PC-3 (cell line): Measurements from ENCODE around the gene AGAP1. TPM values are rescaled to one million over a fixed set of nuclear protein-coding genes. Genes with fewer than 3 reads are reported as not detected.

Experiments used
- ATAC-seq: fragments of 200-7000 bp; cut with Tn5 transposase; 2 replicates; pipeline ENCODE4 v1.9.1; 2020; ENCODE audit warnings: mild to moderate bottlenecking, moderate library complexity
- BruUV-seq: library from RNA; stranded (reverse); fragments of 400-500 nt; replicated peaks from 2 replicates; lab custom pipeline; 2021; lab: Mats Ljungman, UMichigan
- CTCF ChIA-PET: fragments of 300-600 bp; sonication (Branson Sonifier 250); formaldehyde crosslinking; loops from one replicate; lab custom pipeline; 2022; ENCODE audit warnings: antibody characterized with exemption; lab: Charles Lee
- POLR2A ChIA-PET: fragments of 300-600 bp; sonication (Branson Sonifier 250); formaldehyde crosslinking; loops from one replicate; lab custom pipeline; 2022; ENCODE audit warnings: antibody characterized with exemption; ENCODE audit not compliant: unreplicated experiment; lab: Charles Lee
- DNase-seq: peaks from one replicate; pipeline ENCODE4 v3.0.0-alpha.2; 2015
- H2AFZ ChIP-seq: fragments of 300-600 bp; sonication (generic); 2 replicates; pipeline ENCODE4 v1.6.0; 2016; ENCODE audit warnings: antibody characterized with exemption, low read length
- H3F3A ChIP-seq: fragments of 300-600 bp; sonication (generic); one replicate; pipeline ENCODE4 v1.6.0; 2017; ENCODE audit warnings: antibody characterized with exemption, low read length, control low read depth, mild to moderate bottlenecking; ENCODE audit not compliant: unreplicated experiment
- H3K27ac ChIP-seq: fragments of 300-600 bp; sonication (generic); 2 replicates; pipeline ENCODE4 v1.5.1; 2016; ENCODE audit warnings: mild to moderate bottlenecking, low read length
- H3K27me3 ChIP-seq: fragments of 300-600 bp; sonication (generic); 2 replicates; pipeline ENCODE4 v1.6.1; 2016; ENCODE audit warnings: low read length, mixed read lengths
- H3K36me3 ChIP-seq: fragments of 300-600 bp; sonication (generic); 2 replicates; pipeline ENCODE4 v1.6.1; 2016; ENCODE audit warnings: low read depth, mixed run types, low read length, mixed read lengths
- H3K4me1 ChIP-seq: fragments of 300-600 bp; sonication (generic); 2 replicates; pipeline ENCODE4 v1.5.1; 2016; ENCODE audit warnings: low read length; ENCODE audit not compliant: insufficient read depth
- H3K4me2 ChIP-seq: fragments of 300-600 bp; sonication (generic); 2 replicates; pipeline ENCODE4 v1.6.0; 2016; ENCODE audit warnings: low read length
- H3K4me3 ChIP-seq: fragments of 300-600 bp; sonication (generic); 2 replicates; pipeline ENCODE4 v1.5.1; 2016; ENCODE audit warnings: mild to moderate bottlenecking, low read length, mixed read lengths
- H3K79me2 ChIP-seq: fragments of 300-600 bp; sonication (generic); 2 replicates; pipeline ENCODE4 v1.6.1; 2017; ENCODE audit warnings: low read length, mixed read lengths
- H3K9ac ChIP-seq: fragments of 300-600 bp; sonication (generic); 2 replicates; pipeline ENCODE4 v1.6.0; 2016; ENCODE audit warnings: mild to moderate bottlenecking, low read length
- H3K9me2 ChIP-seq: fragments of 300-600 bp; sonication (generic); replicated peaks from 2 replicates; pipeline ENCODE4 v1.6.1; 2016; ENCODE audit warnings: mixed run types, low read length, mixed read lengths
- H3K9me3 ChIP-seq: fragments of 300-600 bp; sonication (generic); 2 replicates; pipeline ENCODE4 v1.6.1; 2016; ENCODE audit warnings: low read length, mixed read lengths
- H4K20me1 ChIP-seq: fragments of 300-600 bp; sonication (generic); 2 replicates; pipeline ENCODE4 v1.6.1; 2016; ENCODE audit warnings: low read length, mixed read lengths
- EZH2 ChIP-seq: fragments of 300-600 bp; sonication (generic); IDR thresholded peaks from one replicate; pipeline ENCODE4 v1.6.1; 2017; ENCODE audit warnings: antibody characterized with exemption, mild to moderate bottlenecking, low read length; ENCODE audit not compliant: unreplicated experiment
- EZH2phosphoT487 ChIP-seq: fragments of 300-600 bp; sonication (generic); IDR thresholded peaks from 2 replicates; pipeline ENCODE4 v1.6.1; 2018; ENCODE audit warnings: mild to moderate bottlenecking, antibody characterized with exemption, low read length, borderline replicate concordance
- intact Hi-C: fragments of 100-400 bp; cut with micrococcal nuclease; formaldehyde crosslinking; loops from 2 replicates; pipeline ENCODE4 v1.9.0; 2023
- total RNA-seq: library from RNA; depleted of rRNA; stranded (reverse); fragments of >200 nt; gene quantifications from 2 replicates; pipeline ENCODE4 v1.2.3, GENCODE V29; 2014
- TF ChIP-seq, protein P1 (sequence below): fragments of 300-600 bp; sonication (generic); conservative IDR thresholded peaks from 2 replicates; pipeline ENCODE4 v1.5.1; 2017; ENCODE audit warnings: antibody characterized with exemption, low read depth, mild to moderate bottlenecking, low read length

Gene AGAP1
- total RNA-seq, 1 experiment from 2014 or later = 31.0 TPM

DNA sequence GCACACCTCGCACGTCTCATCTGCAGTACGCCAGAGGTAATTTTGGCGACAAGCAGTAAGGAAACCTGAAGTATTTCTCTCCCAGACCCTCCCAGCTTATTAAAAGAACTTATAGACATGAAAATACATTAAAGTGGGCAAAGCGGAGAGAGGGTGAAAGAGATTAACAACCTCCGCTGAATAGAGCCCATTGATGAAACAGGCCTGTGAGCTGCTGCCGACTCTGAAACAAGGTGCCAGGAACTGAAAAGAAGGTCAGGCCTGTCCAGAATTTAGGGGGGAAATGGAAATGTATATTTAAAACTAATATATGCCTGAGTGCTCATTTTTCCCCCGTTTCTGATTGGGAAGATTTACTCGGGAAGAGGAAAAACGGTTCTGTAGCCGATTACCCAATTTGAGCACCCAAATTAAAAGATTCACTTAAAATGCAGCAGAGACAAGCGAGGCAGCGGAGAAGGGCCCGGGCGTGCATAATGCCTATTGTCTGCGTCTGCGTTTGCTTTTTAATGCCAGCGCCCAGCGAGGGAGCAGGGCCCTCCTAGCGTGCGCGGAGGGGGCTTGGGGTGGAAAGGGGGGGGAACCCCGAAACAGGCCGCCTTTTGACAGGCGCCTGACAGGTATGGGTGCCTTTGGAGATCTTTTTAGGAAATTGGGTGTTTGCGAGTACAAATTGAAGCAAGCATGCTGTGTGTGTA, 358.1 kb downstream of the AGAP1 start:
- Histone ChIP-seq H3K9me2 (no peaks in the 10 kb centered on the region), H4K20me1 (no peaks in the 10 kb centered on the region), H3K4me3 (no peak overlapping the region), H3F3A (no peaks in the 10 kb centered on the region), H3K79me2 (no peaks in the 10 kb centered on the region), H3K36me3 (no peaks in the 10 kb centered on the region), H3K27ac (no peak overlapping the region), H3K4me1 (peaks cover 18% of the 10 kb centered on the region), H3K4me2 (no peak overlapping the region), H3K27me3 (no peaks in the 10 kb centered on the region), H3K9ac (no peak overlapping the region), H3K9me3 (no peaks in the 10 kb centered on the region), H2AFZ (no peak overlapping the region)
- TF ChIP-seq, protein P1, sequence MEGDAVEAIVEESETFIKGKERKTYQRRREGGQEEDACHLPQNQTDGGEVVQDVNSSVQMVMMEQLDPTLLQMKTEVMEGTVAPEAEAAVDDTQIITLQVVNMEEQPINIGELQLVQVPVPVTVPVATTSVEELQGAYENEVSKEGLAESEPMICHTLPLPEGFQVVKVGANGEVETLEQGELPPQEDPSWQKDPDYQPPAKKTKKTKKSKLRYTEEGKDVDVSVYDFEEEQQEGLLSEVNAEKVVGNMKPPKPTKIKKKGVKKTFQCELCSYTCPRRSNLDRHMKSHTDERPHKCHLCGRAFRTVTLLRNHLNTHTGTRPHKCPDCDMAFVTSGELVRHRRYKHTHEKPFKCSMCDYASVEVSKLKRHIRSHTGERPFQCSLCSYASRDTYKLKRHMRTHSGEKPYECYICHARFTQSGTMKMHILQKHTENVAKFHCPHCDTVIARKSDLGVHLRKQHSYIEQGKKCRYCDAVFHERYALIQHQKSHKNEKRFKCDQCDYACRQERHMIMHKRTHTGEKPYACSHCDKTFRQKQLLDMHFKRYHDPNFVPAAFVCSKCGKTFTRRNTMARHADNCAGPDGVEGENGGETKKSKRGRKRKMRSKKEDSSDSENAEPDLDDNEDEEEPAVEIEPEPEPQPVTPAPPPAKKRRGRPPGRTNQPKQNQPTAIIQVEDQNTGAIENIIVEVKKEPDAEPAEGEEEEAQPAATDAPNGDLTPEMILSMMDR = no peak
- TF ChIP-seq EZH2 (no peak), EZH2phosphoT487 (no peak)
- intact Hi-C loops = no loop called here
- POLR2A ChIA-PET = no interaction called here
- no TSS peak for BruUV-seq
- CTCF ChIA-PET = no interaction called here
- no peak for ATAC-seq
- DNase-seq = no peak

DNA sequence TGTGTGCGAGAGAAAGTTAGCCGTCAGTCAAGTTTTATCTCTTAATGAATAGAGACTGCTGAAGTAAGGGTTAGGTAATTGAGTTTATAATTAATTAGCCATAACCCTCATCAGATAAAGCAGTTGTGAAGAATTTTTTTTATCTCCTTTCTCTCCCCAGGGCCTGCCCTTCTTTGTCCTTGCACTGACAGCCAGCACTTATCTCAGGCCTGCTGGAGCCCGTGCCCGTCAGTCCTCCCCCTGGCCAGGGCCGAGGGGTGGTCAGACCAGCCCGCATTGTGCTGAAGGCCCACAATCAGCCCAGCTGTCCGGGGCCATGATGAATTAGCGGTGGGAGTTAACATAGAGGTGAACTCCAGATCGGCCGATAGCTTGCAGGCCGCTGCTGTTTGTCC, 358.7 kb downstream of the AGAP1 start:
- H2AFZ ChIP-seq = no peak overlapping the region
- no peak overlapping the region for H3K27ac ChIP-seq
- H3K36me3 ChIP-seq = no peaks in the 10 kb centered on the region
- intact Hi-C loops = no loop called here
- H3K79me2 ChIP-seq = no peaks in the 10 kb centered on the region
- H3K4me2 ChIP-seq = no peak overlapping the region
- no peaks in the 10 kb centered on the region for H3K9me2 ChIP-seq
- H3K27me3 ChIP-seq = no peaks in the 10 kb centered on the region
- BruUV-seq = no TSS peak
- ATAC-seq (no peak), DNase-seq (no peak)
- no peaks in the 10 kb centered on the region for H3F3A ChIP-seq
- ChIA-PET CTCF (no interaction called here), POLR2A (no interaction called here)
- no peak overlapping the region for H3K4me3 ChIP-seq
- peaks cover 18% of the 10 kb centered on the region for H3K4me1 ChIP-seq
- H3K9ac ChIP-seq = no peak overlapping the region
- no peaks in the 10 kb centered on the region for H3K9me3 ChIP-seq
- no peaks in the 10 kb centered on the region for H4K20me1 ChIP-seq
- TF ChIP-seq EZH2phosphoT487 = no peak
- TF ChIP-seq, protein P1 = no peak
- TF ChIP-seq EZH2 = no peak

DNA sequence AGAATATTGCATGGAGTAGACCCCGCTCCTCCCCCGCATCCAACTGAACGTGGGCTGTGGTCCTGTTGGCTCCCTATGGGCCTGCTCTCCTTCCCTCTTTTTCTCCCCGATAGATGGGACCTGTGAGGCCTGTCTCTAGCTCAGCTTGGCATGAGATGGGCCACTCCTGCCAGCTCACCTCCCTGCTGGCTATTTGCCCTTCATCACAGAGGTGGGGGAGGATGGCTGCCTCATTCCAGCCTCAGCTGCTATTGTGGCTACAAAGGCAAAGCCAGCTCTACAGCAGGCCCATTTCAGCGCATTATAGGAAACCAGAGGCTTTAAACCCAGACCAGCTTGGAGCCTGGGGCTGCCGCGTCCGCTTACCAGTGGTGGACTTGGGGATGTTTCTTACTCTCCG, 360.4 kb downstream of the AGAP1 start:
- no peaks in the 10 kb centered on the region for H3K79me2 ChIP-seq
- ATAC-seq (peak; percentile 79), DNase-seq (peak; percentile 61)
- no TSS peak for BruUV-seq
- peaks cover 18% of the 10 kb centered on the region for H3K4me1 ChIP-seq
- intact Hi-C loops = no loop called here
- no peaks in the 10 kb centered on the region for H3K9me2 ChIP-seq
- peak overlapping the region; percentile 41; the same call in 1 of the 2 replicates for H3K4me2 ChIP-seq
- H3K9me3 ChIP-seq = no peaks in the 10 kb centered on the region
- no peaks in the 10 kb centered on the region for H3K27me3 ChIP-seq
- H3K27ac ChIP-seq = no peak overlapping the region
- TF ChIP-seq, protein P1 = no peak
- TF ChIP-seq EZH2 (no peak), EZH2phosphoT487 (no peak)
- H3K4me3 ChIP-seq = no peak overlapping the region
- H3F3A ChIP-seq = no peaks in the 10 kb centered on the region
- CTCF ChIA-PET = no interaction called here
- no peak overlapping the region for H3K9ac ChIP-seq
- H2AFZ ChIP-seq = no peak overlapping the region
- no peaks in the 10 kb centered on the region for H4K20me1 ChIP-seq
- no peaks in the 10 kb centered on the region for H3K36me3 ChIP-seq
- POLR2A ChIA-PET = no interaction called here
